Measurements from ENCODE around the gene RANBP17.
"Not testable (repeated sequence)": the region's sequence is repeated elsewhere in the genome, so short reads cannot be mapped to it uniquely, and the experiment has no call there.

RANBP17 gene

DNA sequence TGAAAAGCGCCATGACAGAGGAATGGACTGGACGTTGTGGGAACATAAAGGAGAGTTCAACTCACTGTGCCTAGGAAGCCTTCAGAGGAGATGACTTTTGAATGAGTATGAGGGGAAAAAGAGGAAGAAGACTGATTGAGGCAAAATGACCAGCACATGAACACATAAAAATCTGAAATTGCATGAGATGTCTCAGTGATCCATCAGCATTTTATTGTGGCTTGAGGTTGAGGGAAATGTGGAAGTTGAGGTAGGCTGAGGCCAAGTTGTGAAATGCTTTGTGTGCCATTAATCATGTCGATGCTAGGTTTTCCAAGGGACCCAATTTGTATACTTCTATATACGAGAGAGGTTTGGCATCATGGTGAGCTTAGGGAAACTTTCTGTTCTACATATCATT lies 306.4 kb downstream of the RANBP17 start:
- no peak for TF ChIP-seq CTCF (IDR thresholded peaks at IDR 0.05; ENCODE audit: low read depth, low read length, missing control alignments)
- DNase-seq (ENCODE audit: low read depth): no peak
- no peak overlapping the region for H3K4me3 ChIP-seq (ENCODE audit: low read depth, low read length)
- in situ Hi-C loops (cut with HindIII; ENCODE audit: low sequenced_read_pairs): no loop called here

DNA sequence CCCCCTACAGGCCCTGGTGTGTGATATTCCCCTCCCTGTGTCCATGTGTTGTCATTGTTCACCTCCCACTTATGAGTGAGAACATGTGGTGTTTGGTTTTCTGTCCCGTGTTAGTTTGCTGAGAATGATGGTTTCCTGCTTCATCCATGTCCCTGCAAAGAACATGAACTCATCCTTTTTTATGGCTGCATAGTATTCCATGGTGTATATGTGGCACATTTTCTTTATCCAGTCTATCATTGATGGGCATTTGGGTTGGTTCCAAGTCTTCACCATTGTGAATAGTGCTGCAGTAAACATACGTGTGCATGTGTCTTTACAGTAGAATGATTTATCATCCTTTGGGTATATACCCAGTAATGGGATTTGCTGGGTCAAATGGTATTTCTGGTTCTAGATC lies 313.1 kb downstream of the RANBP17 start:
- DNase-seq (ENCODE audit: low read depth); H3K4me3 ChIP-seq (ENCODE audit: low read depth, low read length); in situ Hi-C loops (cut with HindIII; ENCODE audit: low sequenced_read_pairs): not testable (repeated sequence)

- H3K4me3 ChIP-seq (ENCODE audit: low read depth, low read length): no peak overlapping the region
- DNase-seq (ENCODE audit: low read depth): no peak
- no peak for TF ChIP-seq CTCF (IDR thresholded peaks at IDR 0.05; ENCODE audit: low read depth, low read length, missing control alignments)
- in situ Hi-C loops (cut with HindIII; ENCODE audit: low sequenced_read_pairs): no loop called here
These were observed 313.9 kb downstream of the RANBP17 start for GRCh38 chr5:171175746-171176145.

DNA sequence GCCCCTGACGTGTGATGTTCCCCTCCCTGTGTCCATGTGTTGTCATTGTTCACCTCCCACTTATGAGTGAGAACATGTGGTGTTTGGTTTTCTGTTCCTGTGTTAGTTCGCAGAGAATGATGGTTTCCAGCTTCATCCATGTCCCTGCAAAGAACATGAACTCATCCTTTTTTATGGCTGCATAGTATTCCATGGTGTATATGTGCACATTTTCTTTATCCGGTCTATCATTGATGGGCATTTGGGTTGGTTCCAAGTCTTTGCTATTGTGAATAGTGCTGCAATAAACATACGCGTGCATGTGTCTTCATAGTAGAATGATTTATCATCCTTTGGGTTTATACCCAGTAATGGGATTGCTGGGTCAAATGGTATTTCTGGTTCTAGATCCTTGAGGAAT lies 316.4 kb downstream of the RANBP17 start:
- in situ Hi-C loops (cut with HindIII; ENCODE audit: low sequenced_read_pairs); H3K4me3 ChIP-seq (ENCODE audit: low read depth, low read length); DNase-seq (ENCODE audit: low read depth): not testable (repeated sequence)

DNA sequence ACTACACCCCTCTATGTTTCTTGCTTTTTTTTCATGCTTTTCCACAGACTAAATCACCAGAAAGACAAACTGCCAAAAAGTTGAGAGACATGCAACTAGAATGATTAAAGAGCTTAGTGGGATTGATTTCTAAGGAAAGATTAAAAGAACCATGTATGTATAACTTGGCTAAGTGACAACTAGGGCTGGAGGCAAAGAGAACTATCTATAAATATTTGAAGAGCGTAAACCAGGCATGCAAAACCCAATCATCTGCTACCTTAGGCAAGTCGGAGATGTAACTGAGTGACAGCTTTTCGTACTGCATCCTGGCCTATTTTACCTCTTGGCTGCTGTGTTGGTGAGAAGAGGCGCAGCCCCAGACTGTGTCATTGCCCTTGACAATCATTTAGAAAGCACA lies 326.2 kb downstream of the RANBP17 start:
- H3K4me3 ChIP-seq (ENCODE audit: low read depth, low read length): no peak overlapping the region
- no peak for TF ChIP-seq CTCF (IDR thresholded peaks at IDR 0.05; ENCODE audit: low read depth, low read length, missing control alignments)
- no peak for DNase-seq (ENCODE audit: low read depth)
- in situ Hi-C loops (cut with HindIII; ENCODE audit: low sequenced_read_pairs): no loop called here

DNA sequence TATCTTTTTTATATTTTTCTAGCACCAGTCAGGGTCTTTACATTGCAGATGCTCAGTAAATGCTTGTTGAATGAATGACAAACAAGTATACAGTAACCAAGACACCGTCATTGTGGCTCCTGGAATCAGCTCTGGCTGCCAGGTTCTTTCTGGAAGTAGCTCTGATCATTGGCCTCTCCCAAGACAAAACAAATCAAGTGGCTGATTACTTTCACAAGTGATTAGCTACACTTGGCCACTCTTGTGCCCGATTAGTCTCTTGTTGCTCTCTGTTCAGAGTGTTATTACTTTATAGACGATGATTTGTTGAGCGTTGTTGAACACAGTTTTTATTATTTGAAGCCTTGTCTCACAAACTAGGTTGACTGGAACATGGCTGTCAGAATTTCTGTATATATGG lies 327.6 kb downstream of the RANBP17 start:
- no peak for TF ChIP-seq CTCF (IDR thresholded peaks at IDR 0.05; ENCODE audit: low read depth, low read length, missing control alignments)
- H3K4me3 ChIP-seq (ENCODE audit: low read depth, low read length): no peak overlapping the region
- no peak for DNase-seq (ENCODE audit: low read depth)
- in situ Hi-C loops (cut with HindIII; ENCODE audit: low sequenced_read_pairs): no loop called here

DNA sequence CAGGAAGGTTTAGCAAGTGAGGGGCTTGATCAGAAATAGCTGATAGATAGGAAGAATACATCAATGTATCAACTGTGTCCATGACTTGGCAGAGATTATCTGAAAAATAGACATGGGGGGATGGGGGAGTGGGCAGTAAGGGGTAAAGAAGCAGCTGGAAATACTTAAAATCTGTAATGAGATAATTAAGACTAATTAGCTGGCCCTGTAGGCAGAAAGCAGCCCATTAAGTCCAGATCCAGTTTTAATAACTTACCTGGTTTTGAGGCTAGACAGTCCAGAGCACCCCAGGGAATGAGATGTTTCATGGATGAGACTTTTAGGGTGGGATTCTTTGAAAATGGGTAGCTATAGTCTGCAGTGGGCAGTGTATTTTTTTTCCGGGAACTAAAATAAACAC lies 330.3 kb downstream of the RANBP17 start:
- in situ Hi-C loops (cut with HindIII; ENCODE audit: low sequenced_read_pairs): no loop called here
- no peak for TF ChIP-seq CTCF (IDR thresholded peaks at IDR 0.05; ENCODE audit: low read depth, low read length, missing control alignments)
- no peak overlapping the region for H3K4me3 ChIP-seq (ENCODE audit: low read depth, low read length)
- DNase-seq (ENCODE audit: low read depth): no peak

GRCh38 chr5:171201310-171201709 lies 339.5 kb downstream of the RANBP17 start:
- no peak overlapping the region for H3K4me3 ChIP-seq (ENCODE audit: low read depth, low read length)
- TF ChIP-seq CTCF (IDR thresholded peaks at IDR 0.05; ENCODE audit: low read depth, low read length, missing control alignments): no peak
- in situ Hi-C loops (cut with HindIII; ENCODE audit: low sequenced_read_pairs): no loop called here
- no peak for DNase-seq (ENCODE audit: low read depth)

Measured in astrocyte of the cerebellum (primary cell).